ENCODE data around the gene PLD5. TPM values are rescaled to one million over a fixed set of nuclear protein-coding genes. Genes with fewer than 3 reads are reported as not detected.

The PLD5 gene
- total RNA-seq, 4 donors from 2014 or later: 0.16 TPM; not detected in 3

- no peak for TF ChIP-seq CTCF (IDR thresholded peaks at IDR 0.05; ENCODE audit: low read depth)
These were observed 298.5 kb downstream of the PLD5 start for GRCh38 chr1:242225767-242226573.

DNA sequence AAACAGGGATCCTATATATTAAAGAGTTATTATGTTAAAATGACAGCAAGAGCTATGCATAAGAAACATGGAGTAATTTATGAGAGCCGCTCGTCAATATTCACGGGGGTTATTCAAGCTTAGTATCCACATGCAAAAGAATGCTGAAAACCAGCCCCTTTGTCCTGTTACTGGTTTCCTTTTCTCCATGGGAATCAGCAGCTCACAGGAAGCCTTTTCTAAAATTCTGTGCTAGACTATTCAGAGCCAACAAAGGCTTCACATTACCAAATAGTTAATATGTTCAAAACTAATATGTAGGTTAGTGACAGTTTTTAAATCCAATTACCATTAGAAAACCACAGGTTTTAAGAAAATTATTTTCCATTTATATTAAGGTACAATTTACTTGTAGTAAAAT, 300.0 kb downstream of the PLD5 start:
- no peak for TF ChIP-seq CTCF (IDR thresholded peaks at IDR 0.05; ENCODE audit: low read depth)

DNA sequence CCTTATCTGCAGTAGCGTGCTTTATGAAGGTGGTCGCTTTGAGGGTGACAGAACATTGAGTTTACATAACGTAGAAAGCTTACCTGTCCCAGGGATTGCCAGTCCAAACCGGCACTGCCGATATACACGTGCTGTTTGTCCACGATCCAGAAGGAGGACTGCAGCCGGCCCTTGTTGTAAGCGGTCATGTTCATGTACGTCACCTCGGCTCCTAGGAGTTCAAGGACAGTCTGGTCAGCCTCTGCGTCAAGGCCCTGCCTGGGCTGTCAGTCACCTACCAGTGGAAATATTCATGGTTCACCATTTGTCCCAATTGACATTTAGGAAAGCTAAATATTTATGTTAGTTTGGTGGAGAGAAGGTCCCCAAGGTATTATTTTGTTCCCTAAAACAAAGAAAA, 304.6 kb downstream of the PLD5 start:
- no peak for TF ChIP-seq CTCF (IDR thresholded peaks at IDR 0.05; ENCODE audit: low read depth)

- TF ChIP-seq CTCF (IDR thresholded peaks at IDR 0.05; ENCODE audit: low read depth): no peak
These were observed 305.1 kb downstream of the PLD5 start for GRCh38 chr1:242219298-242219901.

GRCh38 chr1:242216368-242216767, 308.1 kb downstream of the PLD5 start:
- no peak for TF ChIP-seq CTCF (IDR thresholded peaks at IDR 0.05; ENCODE audit: low read depth)

DNA sequence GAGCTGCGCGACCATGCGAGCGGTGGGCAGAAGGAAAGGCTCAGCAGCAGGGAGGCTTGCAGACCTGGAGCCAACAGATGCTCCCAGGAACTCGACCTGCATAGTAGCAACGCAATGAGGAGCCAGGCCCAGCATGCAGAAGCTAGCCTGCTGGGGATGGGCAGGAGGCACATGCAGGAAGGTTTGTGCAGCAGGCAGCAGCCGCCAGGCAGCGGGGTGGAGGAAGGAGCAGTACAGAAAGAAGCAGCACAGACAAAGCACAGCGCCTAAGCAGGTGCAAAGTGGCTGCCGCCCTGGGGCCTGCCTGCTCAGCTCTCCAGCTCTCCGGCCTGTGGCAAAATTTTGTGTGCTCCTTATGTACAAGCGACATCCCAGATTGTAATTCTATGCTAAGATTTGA, 312.1 kb downstream of the PLD5 start:
- no peak for TF ChIP-seq CTCF (IDR thresholded peaks at IDR 0.05; ENCODE audit: low read depth)

DNA sequence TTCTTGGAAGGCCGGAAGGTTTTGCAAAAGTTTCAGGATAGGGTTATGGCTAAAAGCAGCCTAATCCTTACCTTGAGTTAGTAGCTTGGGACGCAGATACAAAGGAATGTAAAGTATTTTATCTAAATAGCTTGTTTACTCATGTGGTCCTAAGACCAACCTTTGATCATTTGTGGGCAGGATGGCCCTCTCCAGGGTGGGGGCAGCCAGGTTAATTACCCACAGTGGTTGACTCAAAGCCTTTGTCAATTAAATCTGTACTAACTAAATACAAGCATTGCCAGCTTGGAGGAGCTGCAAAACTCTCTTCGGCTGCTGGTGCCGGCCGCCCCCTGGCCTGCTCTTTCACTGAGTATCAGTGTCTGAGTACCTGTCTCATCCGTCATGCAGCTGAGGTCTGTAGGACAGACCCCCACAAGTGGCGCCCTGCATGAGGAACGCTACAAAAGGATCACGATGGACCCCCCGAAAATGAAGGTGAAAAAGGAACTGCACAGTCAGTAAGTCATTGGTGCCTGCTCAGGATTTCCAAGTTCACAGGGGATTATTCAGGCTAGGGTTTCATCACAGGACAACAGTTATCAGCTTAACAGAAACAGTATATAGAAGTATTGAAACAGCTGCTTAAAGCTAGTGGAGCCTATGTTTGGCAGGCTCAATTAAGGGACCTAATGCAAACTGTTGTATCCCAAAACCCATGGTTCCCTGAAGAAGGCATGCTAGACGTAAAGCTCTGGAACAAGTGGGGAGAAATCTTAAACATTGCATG, 313.1 kb downstream of the PLD5 start:
- no peak for TF ChIP-seq CTCF (IDR thresholded peaks at IDR 0.05; ENCODE audit: low read depth)

All from subcutaneous adipose tissue (tissue), 4 donors.